ENCODE measurements around the gene STARD10. TPM values are rescaled to one million over a fixed set of nuclear protein-coding genes. Genes with fewer than 3 reads are reported as not detected.

STARD10 gene
- total and polyA plus RNA-seq, 9 donors: 36.8 to 56.1 (median 45.8) TPM

DNA sequence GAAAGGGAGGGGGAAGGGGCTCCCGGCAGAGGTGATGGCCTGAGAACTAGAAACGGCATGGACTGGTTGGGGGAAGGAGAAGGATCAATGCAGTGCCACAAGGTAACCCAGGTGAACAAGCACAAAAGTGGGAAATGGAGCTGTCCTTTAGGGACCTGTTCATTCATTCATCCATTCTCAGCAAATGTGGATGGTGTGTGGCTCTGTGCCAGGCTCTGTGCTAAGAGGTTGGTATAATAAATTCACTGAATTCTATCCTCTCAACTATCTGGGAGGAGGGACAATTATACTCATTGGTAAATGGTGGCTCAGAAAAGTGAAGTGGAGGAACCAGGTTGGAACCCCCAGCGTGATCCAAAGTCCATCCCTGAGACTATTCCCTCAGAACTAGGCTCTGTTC is 23.0 kb downstream of the STARD10 start:
- Histone ChIP-seq H3K27ac (no peak overlapping the region), H3K9me3 (no peaks in the 10 kb centered on the region), H3K27me3 (no peaks in the 10 kb centered on the region), H3K36me3 (no peaks in the 10 kb centered on the region), H3K4me1 (ENCODE audit: insufficient read depth) (peaks cover 3% of the 10 kb centered on the region), H3K4me3 (no peak overlapping the region)
- intact Hi-C loops (cut with DNase I): no loop called here
- no peak for DNase-seq
- TF ChIP-seq POLR2A (IDR thresholded peaks at IDR 0.05) (no peak), CTCF (IDR thresholded peaks at IDR 0.05) (no peak), EP300 (IDR thresholded peaks at IDR 0.05) (no peak)
- 87 to 93% (median 92%) methylated on average over 3 of the region's 3 CpGs for WGBS, 3 donors

- TF ChIP-seq POLR2A (IDR thresholded peaks at IDR 0.05) (no peak), EP300 (IDR thresholded peaks at IDR 0.05) (no peak), CTCF (IDR thresholded peaks at IDR 0.05) (no peak)
- H3K9me3 ChIP-seq: no peaks in the 10 kb centered on the region
- peaks cover 3% of the 10 kb centered on the region for H3K4me1 ChIP-seq (ENCODE audit: insufficient read depth)
- 83 to 91% (median 84%) methylated on average over 4 of the region's 4 CpGs for WGBS, 3 donors
- H3K4me3 ChIP-seq: no peak overlapping the region
- no peaks in the 10 kb centered on the region for H3K27me3 ChIP-seq
- no peak overlapping the region for H3K27ac ChIP-seq
- H3K36me3 ChIP-seq: no peaks in the 10 kb centered on the region
- DNase-seq: no peak
- intact Hi-C loops (cut with DNase I): no loop called here
Measured at GRCh38 chr11:72769680-72770079, 24.2 kb downstream of the STARD10 start.

DNA sequence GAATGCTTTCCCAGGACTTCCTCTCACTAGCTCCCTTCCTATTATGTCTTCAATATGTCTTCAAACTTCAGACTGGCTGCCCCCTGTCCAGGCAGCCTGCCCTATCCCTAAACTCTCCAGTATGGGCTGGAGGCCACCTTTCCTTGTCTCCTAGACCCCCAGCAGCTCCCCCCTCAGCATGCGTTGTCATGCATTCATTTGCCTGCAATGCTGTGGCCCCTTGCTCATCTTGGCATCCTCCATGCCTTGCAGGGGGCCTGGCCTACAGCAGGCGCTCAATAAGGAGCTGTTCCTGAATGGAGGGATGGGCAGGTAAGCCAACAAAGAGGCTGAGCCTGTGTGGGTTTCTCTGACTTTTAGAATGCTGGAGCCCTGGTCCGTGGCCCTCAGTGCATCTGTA is 25.3 kb downstream of the STARD10 start:
- TF ChIP-seq EP300 (IDR thresholded peaks at IDR 0.05) (no peak), CTCF (IDR thresholded peaks at IDR 0.05) (no peak), POLR2A (IDR thresholded peaks at IDR 0.05) (no peak)
- no peak overlapping the region for H3K27ac ChIP-seq
- WGBS, 3 donors: 94 to 99% (median 96%) methylated on average over 3 of the region's 3 CpGs
- peaks cover 3% of the 10 kb centered on the region for H3K4me1 ChIP-seq (ENCODE audit: insufficient read depth)
- H3K9me3 ChIP-seq: no peaks in the 10 kb centered on the region
- no peak overlapping the region for H3K4me3 ChIP-seq
- intact Hi-C loops (cut with DNase I): no loop called here
- no peaks in the 10 kb centered on the region for H3K36me3 ChIP-seq
- no peaks in the 10 kb centered on the region for H3K27me3 ChIP-seq
- DNase-seq: no peak

DNA sequence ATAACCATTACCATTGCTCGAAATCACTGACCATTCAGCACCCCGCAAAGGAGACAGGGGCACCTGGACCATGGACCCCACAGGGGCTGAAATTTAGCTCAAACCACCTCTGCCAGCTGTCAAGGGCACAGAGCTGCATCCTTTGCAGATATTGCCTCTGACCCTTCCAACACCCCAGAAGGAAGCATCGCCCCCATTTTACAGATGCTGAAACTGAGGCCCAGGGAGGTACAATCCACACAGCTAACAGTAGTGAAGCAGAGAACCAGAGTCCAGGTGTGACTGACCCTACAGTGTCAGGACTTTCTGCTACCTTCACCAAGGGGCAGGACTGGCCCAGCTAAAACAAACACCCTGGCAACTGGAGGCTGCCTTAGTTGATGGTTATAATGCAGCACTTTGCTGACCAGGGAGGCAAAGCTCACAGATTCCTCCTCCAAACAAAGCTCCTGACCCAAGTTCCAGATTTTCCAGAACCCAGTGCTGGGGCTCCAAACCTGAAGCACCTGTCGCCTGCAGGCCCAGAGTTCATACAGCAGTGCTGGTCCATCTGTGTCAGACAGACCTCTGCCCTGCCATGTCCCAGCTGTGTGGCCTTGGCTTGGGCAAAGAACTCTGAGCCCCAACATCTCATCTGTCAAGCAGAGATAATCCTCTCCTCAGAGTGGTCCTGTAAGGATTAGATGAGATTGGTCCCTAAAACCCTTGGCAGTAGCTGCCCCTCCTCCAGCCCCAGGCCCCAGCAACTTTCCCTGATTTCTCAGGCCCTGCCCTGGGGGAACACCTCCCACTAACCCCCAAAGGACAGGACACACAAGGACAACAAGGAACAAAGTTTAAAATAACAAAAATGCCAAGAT is 26.4 kb downstream of the STARD10 start:
- no peaks in the 10 kb centered on the region for H3K4me1 ChIP-seq (ENCODE audit: insufficient read depth)
- H3K36me3 ChIP-seq: no peaks in the 10 kb centered on the region
- no peak for DNase-seq
- intact Hi-C loops (cut with DNase I): no loop called here
- no peak overlapping the region for H3K27ac ChIP-seq
- TF ChIP-seq EP300 (IDR thresholded peaks at IDR 0.05): no peak
- TF ChIP-seq CTCF (IDR thresholded peaks at IDR 0.05): no peak
- no peak for TF ChIP-seq POLR2A (IDR thresholded peaks at IDR 0.05)
- 93 to 95% (median 94%) methylated on average over 4 of the region's 4 CpGs for WGBS, 3 donors
- H3K4me3 ChIP-seq: no peak overlapping the region
- no peaks in the 10 kb centered on the region for H3K9me3 ChIP-seq
- H3K27me3 ChIP-seq: no peaks in the 10 kb centered on the region
